ENCODE results near the gene ZFYVE27.
"Not testable (repeated sequence)": the region's sequence is repeated elsewhere in the genome, so short reads cannot be mapped to it uniquely, and the experiment has no call there.

Gene ZFYVE27, protein sequence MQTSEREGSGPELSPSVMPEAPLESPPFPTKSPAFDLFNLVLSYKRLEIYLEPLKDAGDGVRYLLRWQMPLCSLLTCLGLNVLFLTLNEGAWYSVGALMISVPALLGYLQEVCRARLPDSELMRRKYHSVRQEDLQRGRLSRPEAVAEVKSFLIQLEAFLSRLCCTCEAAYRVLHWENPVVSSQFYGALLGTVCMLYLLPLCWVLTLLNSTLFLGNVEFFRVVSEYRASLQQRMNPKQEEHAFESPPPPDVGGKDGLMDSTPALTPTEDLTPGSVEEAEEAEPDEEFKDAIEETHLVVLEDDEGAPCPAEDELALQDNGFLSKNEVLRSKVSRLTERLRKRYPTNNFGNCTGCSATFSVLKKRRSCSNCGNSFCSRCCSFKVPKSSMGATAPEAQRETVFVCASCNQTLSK

DNA sequence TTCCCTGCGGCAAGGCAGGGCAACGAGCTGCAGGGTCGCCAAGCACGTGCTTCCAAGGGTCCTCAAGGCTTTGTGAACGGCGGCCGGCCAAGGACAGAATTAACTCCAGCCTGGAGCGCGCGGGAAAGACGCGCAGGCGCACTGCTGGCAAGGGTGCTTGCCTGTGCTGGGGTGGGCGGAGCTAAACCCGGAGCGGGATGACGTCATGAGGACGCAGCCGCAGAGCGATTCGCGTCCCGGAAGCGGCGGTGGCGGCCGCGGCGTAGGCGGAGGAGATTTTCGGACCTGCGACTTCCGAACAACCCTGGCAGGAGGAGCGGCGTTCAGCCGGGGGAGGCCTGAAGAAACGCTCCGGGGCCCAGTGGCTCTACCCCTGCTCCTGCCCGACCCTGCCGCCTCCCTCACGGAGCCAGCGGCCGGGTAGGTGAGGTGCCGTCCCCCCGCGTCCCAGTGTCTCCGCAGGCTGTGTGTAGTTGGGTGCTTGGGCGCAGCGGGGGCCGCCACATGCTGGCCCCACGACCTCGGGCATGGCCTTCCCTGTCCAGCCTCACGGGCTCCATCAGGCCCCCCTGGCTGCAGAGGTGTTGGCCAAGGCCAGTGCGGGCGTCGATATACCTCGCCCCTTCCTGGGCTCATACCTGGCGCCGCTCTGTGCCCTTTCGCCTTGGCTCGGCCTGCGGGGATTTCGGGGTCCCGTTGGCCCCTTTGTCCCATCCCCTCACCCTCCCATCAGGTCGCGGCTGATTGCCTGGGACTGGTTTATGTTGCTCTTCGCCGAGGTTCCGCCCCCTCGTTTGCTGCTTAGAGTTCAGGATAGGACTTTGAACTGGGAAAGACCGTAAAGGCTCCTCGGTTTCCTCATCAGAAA lies at the start of gene ZFYVE27:
TSS of gene ZFYVE27 (plus strand) at position 227 of the 868 bp plus-strand sequence. CDS start 1,350 bp downstream, outside the sequence.
- Histone ChIP-seq H3K4me1 (ENCODE audit: control insufficient read depth, insufficient read depth, low read length) (peaks cover 4% of the 10 kb centered on the region), H3K36me3 (ENCODE audit: control insufficient read depth, insufficient read depth, low read length) (peaks cover 25% of the 10 kb centered on the region), H3K27me3 (ENCODE audit: control insufficient read depth, insufficient read depth, low read length) (peaks cover 20% of the 10 kb centered on the region), H3K4me3 (ENCODE audit: low read depth, low read length) (peak within 1 kb of the TSS; percentile 90), H3K27ac (ENCODE audit: low read depth, low read length) (peak within 1 kb of the TSS; percentile 89), H3K9ac (ENCODE audit: low read depth, low read length) (peak within 1 kb of the TSS; percentile 86), H3K9me3 (ENCODE audit: control insufficient read depth, insufficient read depth, low read length) (peaks cover 7% of the 10 kb centered on the region)

DNA sequence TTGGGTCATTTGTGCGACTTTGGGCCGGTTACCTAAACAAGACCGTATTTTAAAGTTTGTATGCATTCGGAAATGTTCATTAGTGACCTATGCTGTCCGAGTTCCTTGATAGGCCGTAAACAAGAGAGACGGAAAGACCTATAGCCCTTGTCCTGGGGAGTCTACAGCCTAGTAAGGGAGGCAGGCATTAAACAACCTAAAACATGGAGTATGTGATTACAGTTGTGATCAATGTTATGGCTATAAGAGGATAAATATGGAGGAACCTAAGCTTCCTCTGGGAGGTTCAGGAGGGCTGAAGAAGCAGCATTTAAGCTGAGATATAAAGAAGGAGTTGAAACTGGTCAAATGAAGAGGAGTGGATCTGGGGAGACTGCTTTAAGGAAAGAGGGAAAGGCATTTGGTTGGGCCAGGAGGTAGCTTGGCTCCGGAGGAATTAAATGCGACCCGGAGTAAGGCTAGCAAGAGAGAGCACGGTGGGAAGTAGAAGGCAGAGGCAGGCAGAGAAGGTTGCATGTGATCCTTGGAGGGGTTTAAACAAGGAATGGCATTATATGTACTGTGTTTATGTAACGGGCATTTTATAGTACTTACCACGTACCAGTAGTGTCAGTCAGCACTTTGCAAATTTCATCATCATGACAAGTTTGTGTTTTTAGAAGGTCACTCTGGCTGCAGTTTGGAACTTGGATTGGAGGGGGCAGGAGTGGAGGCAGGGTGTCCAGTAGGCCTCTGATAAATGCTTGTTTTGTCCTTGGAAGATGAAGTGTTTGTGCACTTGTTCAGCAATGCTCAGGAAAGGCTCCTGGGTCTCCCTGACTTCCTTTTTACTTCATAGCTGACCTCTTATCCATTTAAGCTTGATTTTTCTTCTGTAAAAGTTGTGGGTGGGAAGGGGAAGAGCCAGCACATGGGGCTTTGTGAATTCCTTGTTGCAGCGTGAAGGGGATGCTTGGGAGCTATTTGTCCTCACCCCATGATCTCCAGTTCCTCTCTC lies 48.8 kb upstream of the ZFYVE27 start:
- Histone ChIP-seq H3K27me3 (ENCODE audit: control insufficient read depth, insufficient read depth, low read length) (peaks cover 9% of the 10 kb centered on the region; the same call in 1 of the 2 replicates), H3K9me3 (ENCODE audit: control insufficient read depth, insufficient read depth, low read length) (no peaks in the 10 kb centered on the region), H3K27ac (ENCODE audit: low read depth, low read length) (peak overlapping the region; percentile 65), H3K36me3 (ENCODE audit: control insufficient read depth, insufficient read depth, low read length) (no peaks in the 10 kb centered on the region), H3K4me3 (ENCODE audit: low read depth, low read length) (peak overlapping the region; percentile 58), H3K9ac (ENCODE audit: low read depth, low read length) (peak overlapping the region; percentile 61), H3K4me1 (ENCODE audit: control insufficient read depth, insufficient read depth, low read length) (peaks cover 20% of the 10 kb centered on the region)

DNA sequence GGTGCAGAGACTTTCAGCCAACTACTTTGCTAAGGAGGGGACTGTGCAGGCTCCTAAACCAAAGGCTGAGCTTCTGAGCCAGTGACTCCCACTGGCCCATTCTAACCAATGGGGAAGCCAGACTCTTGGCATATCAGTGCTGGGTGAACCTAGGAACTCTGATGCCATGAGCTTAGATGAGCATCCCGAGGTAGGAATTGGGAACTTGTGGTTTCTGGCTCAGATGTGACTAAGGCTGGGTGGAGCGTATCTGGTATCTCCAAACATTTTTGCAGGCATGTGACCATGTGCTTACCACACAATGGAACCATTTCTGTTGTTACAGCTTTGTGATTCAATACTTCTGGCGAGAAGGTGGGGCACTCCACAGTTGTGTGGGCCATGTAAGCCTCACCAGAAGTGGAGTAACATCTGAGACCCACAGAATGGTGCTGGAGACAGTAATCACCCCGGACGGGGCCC lies 47.3 kb upstream of the ZFYVE27 start:
- peaks cover 9% of the 10 kb centered on the region; the same call in 1 of the 2 replicates for H3K27me3 ChIP-seq (ENCODE audit: control insufficient read depth, insufficient read depth, low read length)
- no peaks in the 10 kb centered on the region for H3K9me3 ChIP-seq (ENCODE audit: control insufficient read depth, insufficient read depth, low read length)
- H3K36me3 ChIP-seq (ENCODE audit: control insufficient read depth, insufficient read depth, low read length) = no peaks in the 10 kb centered on the region
- no peak overlapping the region for H3K4me3 ChIP-seq (ENCODE audit: low read depth, low read length)
- no peak overlapping the region for H3K9ac ChIP-seq (ENCODE audit: low read depth, low read length)
- H3K4me1 ChIP-seq (ENCODE audit: control insufficient read depth, insufficient read depth, low read length) = peaks cover 13% of the 10 kb centered on the region
- no peak overlapping the region for H3K27ac ChIP-seq (ENCODE audit: low read depth, low read length)

DNA sequence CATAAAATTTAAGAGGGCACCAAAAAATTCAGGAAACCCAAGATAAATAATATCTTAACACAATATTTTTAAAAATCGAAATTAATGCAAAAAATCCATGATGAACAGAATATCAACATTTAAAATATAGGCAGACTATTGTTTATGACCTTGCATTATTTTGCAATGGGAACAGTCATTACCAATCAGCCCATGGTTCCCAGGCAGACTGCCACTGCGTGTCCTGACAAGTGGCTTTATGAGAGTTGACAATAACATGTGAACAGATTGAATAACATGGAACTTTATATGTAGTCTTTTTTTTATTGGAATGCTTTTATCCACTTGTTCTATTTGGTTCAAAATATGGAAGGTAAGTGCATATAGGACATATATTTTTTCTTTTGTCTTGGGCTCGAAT lies 46.8 kb upstream of the ZFYVE27 start:
- Histone ChIP-seq H3K9ac (ENCODE audit: low read depth, low read length) (no peak overlapping the region), H3K4me1 (ENCODE audit: control insufficient read depth, insufficient read depth, low read length) (peaks cover 13% of the 10 kb centered on the region), H3K27me3 (ENCODE audit: control insufficient read depth, insufficient read depth, low read length) (peaks cover 9% of the 10 kb centered on the region; the same call in 1 of the 2 replicates), H3K36me3 (ENCODE audit: control insufficient read depth, insufficient read depth, low read length) (no peaks in the 10 kb centered on the region), H3K4me3 (ENCODE audit: low read depth, low read length) (no peak overlapping the region), H3K9me3 (ENCODE audit: control insufficient read depth, insufficient read depth, low read length) (no peaks in the 10 kb centered on the region), H3K27ac (ENCODE audit: low read depth, low read length) (no peak overlapping the region)

DNA sequence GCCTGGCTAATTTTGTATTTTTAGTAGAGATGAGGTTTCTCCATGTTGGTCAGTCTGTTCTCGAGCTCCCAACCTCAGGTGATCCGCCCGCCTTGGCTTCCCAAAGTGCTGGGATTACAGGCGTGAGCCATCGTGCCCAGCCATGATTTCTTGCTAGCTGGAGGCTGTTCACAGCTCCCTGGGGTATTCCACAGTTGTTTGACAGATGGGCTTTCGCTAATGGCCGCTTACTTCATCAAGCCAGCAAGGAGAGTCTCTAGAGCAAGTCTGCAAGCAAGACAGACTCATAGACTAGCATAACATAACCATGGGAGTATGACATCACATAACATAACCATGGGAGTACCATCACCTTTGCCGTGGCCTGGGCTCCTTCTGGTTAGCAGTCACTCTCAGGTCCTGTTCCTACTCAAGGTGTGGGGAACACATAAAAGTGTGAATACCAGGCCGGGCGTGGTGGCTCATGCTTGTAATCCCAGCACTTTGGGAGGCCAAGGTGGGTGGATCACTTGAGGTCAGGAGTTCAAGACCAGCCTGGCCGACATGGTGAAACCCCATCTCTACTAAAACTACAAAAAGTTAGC lies 38.8 kb upstream of the ZFYVE27 start:
- H3K4me3 ChIP-seq (ENCODE audit: low read depth, low read length); H3K27ac ChIP-seq (ENCODE audit: low read depth, low read length); H3K4me1 ChIP-seq (ENCODE audit: control insufficient read depth, insufficient read depth, low read length); H3K9ac ChIP-seq (ENCODE audit: low read depth, low read length); H3K9me3 ChIP-seq (ENCODE audit: control insufficient read depth, insufficient read depth, low read length); H3K36me3 ChIP-seq (ENCODE audit: control insufficient read depth, insufficient read depth, low read length); H3K27me3 ChIP-seq (ENCODE audit: control insufficient read depth, insufficient read depth, low read length): not testable (repeated sequence)

DNA sequence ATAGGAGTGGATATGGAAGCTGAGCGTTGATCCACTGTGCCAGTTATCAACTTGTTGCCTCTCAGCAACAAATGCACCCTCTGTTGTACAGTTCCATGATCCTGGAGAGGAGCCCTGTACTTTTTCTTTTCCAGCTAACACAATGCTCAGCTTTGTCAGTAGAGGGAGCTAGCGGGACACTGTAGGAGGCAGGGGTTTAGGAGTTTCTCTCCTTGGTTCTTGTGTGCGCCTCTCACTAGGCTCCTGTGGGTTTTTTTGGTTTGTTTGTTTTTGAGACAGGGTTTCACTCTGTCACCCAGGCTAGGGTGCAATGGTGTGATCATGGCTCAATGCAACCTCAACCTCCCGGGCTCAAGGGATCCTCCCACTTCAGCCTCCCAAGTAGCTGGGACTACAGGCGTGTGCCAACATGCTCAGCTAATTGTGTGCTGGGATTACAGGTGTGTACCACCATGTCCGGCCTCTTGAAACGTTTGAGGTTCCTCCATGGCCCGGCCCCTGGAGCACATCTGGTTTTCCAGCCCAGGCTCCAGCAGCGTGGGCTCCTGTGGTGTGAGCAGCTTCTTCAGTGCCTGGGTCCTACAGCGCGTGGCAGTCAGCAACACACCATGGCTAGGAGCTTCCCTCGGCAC lies 35.4 kb upstream of the ZFYVE27 start:
- Histone ChIP-seq H3K27ac (ENCODE audit: low read depth, low read length) (no peak overlapping the region), H3K27me3 (ENCODE audit: control insufficient read depth, insufficient read depth, low read length) (no peaks in the 10 kb centered on the region), H3K36me3 (ENCODE audit: control insufficient read depth, insufficient read depth, low read length) (no peaks in the 10 kb centered on the region), H3K9me3 (ENCODE audit: control insufficient read depth, insufficient read depth, low read length) (no peaks in the 10 kb centered on the region), H3K9ac (ENCODE audit: low read depth, low read length) (no peak overlapping the region), H3K4me1 (ENCODE audit: control insufficient read depth, insufficient read depth, low read length) (peaks cover 4% of the 10 kb centered on the region; the same call in 1 of the 2 replicates), H3K4me3 (ENCODE audit: low read depth, low read length) (no peak overlapping the region)

DNA sequence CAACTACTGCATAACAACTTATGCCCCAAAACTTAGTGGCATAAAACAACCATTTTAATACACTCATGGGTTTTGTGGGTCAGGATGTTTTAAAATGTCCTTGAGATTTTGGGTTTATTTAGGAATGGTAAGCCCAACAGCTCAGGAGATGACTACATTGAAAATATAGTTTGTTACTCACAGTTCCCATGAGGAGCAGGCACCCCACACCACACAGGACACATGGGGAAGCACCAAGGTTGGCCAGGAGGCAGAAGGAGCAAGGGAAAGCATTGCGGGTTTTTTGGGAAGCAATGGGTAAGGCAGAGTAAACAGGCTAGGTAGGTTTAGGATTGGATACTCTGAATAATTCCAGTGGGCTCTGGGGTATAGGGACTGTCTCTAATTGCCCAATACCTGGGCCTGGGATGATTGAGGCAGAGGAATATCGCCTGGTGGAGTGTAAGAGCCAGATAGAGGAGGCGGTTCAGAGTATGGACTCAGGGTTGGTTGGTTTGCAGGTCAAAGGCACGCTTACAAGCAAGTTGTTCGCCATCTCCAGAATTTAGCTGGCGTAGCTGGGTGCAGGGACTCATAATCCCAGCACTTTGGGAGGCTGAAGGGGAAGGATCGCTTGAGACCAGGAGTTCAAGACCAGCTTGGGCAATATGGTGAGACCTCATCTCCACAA lies 33.4 kb upstream of the ZFYVE27 start:
- H3K36me3 ChIP-seq (ENCODE audit: control insufficient read depth, insufficient read depth, low read length) = no peaks in the 10 kb centered on the region
- H3K27me3 ChIP-seq (ENCODE audit: control insufficient read depth, insufficient read depth, low read length) = no peaks in the 10 kb centered on the region
- H3K4me1 ChIP-seq (ENCODE audit: control insufficient read depth, insufficient read depth, low read length) = peaks cover 4% of the 10 kb centered on the region; the same call in 1 of the 2 replicates
- no peak overlapping the region for H3K9ac ChIP-seq (ENCODE audit: low read depth, low read length)
- H3K9me3 ChIP-seq (ENCODE audit: control insufficient read depth, insufficient read depth, low read length) = no peaks in the 10 kb centered on the region
- no peak overlapping the region for H3K4me3 ChIP-seq (ENCODE audit: low read depth, low read length)
- no peak overlapping the region for H3K27ac ChIP-seq (ENCODE audit: low read depth, low read length)

DNA sequence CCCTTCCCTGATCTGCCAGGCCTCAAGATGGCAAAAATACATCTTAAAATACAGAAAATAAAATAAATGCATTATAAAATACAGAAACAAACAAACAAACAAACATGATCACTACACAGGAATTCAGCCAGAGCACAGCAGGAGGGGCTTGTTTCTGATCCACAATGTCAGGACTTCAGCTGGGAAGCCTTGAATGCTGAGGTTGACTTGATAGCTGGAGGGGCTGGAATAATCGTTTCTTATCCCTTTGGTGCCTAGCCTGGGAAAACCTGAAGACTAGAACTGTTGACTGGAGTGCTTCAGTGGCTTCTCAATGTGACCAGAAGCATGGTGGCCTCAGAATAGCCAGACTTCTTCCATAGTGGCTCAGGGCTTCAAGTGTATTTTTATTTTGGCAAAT lies 32.6 kb upstream of the ZFYVE27 start:
- Histone ChIP-seq H3K27ac (ENCODE audit: low read depth, low read length) (no peak overlapping the region), H3K27me3 (ENCODE audit: control insufficient read depth, insufficient read depth, low read length) (no peaks in the 10 kb centered on the region), H3K4me1 (ENCODE audit: control insufficient read depth, insufficient read depth, low read length) (peaks cover 9% of the 10 kb centered on the region; the same call in 1 of the 2 replicates), H3K4me3 (ENCODE audit: low read depth, low read length) (no peak overlapping the region), H3K9ac (ENCODE audit: low read depth, low read length) (no peak overlapping the region), H3K9me3 (ENCODE audit: control insufficient read depth, insufficient read depth, low read length) (no peaks in the 10 kb centered on the region), H3K36me3 (ENCODE audit: control insufficient read depth, insufficient read depth, low read length) (no peaks in the 10 kb centered on the region)

DNA sequence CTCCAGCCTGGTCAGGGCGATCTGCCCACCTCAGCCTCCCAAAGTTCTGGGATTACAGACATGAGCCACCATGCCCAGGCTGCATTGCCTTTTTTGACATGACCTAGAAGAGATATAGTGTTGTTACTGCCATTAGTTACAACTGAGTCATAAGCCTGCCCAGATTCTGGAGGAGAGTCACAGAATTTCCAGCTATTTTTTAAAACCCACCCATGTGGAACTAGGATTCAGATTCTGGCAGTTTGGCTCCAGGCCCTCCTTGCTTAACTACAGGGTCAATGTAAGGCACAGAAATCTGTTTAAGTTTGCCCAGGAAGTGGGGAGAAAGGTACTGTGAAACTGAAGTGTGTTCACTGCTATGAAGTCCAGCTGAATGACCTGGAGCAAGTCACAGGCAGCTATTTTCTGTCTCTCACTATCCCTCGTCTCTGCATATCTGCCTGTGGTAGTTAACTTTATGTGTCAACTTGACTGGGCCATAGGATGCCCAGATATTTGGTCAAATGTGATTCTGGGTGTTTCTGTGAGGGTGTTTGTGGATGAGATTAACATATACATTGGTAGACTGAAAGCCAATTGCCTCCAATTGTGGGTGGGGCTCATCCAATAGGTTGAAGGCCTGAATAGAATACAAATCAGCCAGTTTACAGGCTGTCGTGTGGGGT lies 31.8 kb upstream of the ZFYVE27 start:
- Histone ChIP-seq H3K36me3 (ENCODE audit: control insufficient read depth, insufficient read depth, low read length) (no peaks in the 10 kb centered on the region), H3K9ac (ENCODE audit: low read depth, low read length) (no peak overlapping the region), H3K4me1 (ENCODE audit: control insufficient read depth, insufficient read depth, low read length) (peaks cover 9% of the 10 kb centered on the region; the same call in 1 of the 2 replicates), H3K27me3 (ENCODE audit: control insufficient read depth, insufficient read depth, low read length) (no peaks in the 10 kb centered on the region), H3K9me3 (ENCODE audit: control insufficient read depth, insufficient read depth, low read length) (no peaks in the 10 kb centered on the region), H3K27ac (ENCODE audit: low read depth, low read length) (no peak overlapping the region), H3K4me3 (ENCODE audit: low read depth, low read length) (no peak overlapping the region)
